RPMI7951 (cell line): ENCODE measurements around the gene PML. TPM values are rescaled to one million over a fixed set of nuclear protein-coding genes. Genes with fewer than 3 reads are reported as not detected.
"Not testable (repeated sequence)": the region's sequence is repeated elsewhere in the genome, so short reads cannot be mapped to it uniquely, and the experiment has no call there.

ENCODE experiments used
- DNase-seq: peaks from one replicate; pipeline ENCODE4 v3.0.0-alpha.2; 2012; ENCODE audit warnings: low read depth
- total RNA-seq: library from RNA; depleted of rRNA; stranded (reverse); fragments of >200 nt; shearing (Covaris generic); gene quantifications from 2 replicates; pipeline ENCODE4 v1.2.3, GENCODE V29; 2014

Gene PML
- total RNA-seq, 1 experiment from 2014 or later, result 26.1 TPM

DNA sequence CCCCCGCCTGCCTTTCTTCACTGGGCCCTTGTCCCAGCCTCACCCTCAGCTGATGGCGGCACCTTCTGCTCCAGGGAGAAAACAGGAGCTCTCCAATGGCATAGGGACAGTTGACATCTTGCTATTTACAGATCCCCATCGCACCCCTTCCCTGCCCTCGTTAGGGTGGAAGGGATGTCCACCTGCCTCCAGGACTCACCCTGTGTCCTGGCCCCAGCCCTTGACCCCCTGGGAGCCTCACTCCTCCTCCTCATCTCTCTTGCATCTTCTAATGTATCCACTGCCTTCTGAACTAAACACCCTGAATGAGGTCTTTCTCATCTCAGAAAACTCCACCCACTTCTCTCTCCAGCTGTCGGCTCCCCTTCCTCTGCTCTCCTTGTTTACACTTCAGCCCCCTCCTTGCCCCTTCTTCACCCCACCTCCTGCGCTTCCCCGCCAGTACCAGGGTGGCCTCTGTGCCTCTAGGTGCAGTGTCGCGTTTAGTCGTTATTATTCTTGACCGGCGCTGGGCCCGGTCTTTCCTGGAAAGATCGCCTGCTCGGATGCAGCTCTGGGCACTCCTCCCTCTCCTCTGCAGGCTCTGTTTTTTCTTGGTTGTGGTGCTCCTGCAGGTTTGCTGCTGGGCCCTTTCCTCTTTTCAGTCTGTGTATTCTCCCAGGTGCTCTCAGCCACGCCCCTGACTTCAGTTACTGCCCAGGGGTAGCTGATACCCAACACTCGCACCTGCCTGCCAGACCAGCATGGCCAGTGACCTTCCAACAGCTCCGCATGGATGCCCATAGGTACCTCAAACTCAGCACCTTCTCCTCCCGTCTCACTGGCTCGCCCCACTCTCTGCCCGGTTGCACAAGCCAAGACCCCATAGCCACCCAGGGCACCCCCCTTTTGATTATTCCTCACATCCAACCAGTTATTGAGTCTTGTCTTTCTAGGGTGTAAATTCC lies 42.9 kb downstream of the PML start:
- no peak for DNase-seq

DNA sequence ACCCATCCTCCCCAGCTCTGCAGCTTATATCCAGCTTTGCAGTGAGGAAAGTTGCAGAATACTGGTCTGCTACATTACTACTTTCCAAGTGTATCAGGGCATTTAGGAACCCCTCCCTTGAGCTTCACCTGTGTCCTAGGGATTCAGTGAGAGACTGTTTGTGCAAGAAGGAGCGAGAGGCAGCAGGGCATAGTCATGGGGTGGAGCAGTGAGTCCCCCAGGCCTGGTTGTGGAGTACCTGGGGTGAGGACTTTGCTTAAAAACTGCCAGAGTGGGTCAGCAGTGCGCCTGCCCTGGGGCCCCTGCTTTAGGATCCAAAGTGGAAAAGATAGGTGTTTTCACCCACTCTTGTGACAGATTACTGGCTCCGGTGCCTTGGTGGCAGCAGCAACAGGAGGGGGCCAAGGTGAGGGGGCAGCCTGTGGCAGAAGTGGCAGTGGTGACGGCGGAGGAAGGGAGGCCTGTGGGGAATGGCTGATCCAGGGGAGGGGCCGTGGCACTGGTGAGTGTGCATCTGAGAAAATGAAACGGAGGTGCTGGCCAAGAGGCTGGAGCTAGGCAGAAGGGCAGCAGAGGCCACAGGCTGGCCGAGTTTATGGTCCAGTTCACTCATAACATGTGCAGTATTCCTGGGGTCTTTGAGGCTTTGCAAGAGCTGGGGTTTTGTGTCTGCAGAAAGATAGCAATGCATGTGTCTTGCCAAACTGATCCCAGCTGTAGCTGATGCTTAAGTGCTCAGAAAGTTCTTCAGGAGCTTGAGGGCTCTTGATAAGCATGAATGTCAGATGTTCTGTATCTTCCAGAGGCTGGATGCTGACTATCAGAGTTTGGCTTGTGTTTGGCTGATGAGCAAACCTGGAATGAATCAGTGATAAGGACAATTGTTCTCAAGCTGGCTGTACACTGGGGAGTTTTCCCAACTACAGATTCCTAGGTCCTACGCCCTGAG lies 44.5 kb downstream of the PML start:
- DNase-seq, result peak; percentile 68

DNA sequence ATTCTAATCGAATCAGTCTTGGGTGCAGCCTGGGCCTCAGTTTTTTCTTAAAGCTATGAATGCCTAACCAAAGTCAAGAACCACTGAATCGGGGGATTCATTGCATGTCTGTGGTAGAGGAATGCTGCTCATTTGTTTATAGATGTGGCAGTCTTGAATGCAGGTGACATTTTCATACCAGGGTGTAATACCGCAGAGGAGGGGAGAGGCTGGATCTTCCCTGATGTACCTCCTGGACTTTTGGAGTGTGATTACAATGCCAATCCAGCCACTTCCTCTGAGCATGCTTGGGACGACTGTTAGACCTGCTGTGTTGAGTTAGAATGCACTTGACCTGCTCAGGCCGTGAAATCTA lies 45.1 kb downstream of the PML start:
- no peak for DNase-seq

DNA sequence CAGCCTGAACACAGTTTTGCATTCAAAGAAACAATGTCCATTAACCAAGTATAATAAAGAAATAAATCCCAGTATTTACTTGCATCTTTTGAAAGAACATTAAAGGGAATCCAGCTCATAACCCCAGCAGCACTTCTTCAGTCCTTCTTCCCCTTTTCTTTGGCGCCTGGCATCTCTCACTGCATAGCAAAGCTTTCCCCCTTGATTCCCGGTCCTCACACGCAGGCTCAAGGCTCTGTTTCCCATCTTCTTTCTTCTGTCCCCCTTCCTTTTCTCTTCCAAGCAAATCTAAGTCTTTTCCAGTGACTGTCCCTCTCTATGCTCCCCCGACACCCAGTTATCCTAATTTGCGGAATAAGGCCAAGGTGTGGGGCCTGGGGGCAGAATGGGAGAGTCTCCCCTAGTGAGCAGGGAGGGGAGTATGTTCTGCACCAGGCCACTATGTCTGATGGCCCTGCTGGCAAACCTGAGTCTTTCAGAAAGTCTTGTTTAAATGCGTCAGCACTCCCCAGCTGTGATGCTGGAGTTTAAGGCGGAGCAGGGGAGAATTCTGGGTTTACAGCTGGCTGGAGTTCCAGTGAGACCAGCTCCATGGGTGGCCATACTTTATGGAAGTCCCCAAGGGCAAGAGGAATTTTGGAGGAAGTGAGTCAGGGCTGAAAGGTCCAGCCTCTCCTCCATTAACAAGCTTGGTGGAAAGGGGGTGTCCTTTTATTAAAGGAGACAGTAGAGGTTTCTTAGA lies 45.8 kb downstream of the PML start:
- peak; percentile 99 for DNase-seq

DNA sequence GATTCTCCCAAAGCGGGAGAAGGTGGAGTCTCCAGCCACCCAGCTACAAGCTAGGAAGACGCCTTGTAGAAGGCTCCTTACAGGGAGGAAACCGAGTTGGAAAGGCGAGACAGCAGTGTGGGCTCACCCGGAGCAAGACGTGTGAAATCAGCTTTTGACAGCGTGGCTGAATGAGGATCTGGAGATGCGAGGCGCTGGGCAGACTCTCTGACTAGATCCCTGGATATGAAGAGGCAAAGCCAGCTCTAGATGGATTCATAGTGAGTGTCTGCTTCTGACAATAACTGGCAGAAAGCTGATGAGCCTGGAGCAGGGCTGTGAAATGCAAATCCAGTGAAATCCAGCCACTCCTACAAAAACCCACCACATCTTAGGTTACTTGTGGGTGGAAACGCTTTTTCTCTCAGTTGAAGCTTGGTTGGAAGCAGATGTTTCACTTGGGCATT lies 46.8 kb downstream of the PML start:
- peak; percentile 29 for DNase-seq

DNA sequence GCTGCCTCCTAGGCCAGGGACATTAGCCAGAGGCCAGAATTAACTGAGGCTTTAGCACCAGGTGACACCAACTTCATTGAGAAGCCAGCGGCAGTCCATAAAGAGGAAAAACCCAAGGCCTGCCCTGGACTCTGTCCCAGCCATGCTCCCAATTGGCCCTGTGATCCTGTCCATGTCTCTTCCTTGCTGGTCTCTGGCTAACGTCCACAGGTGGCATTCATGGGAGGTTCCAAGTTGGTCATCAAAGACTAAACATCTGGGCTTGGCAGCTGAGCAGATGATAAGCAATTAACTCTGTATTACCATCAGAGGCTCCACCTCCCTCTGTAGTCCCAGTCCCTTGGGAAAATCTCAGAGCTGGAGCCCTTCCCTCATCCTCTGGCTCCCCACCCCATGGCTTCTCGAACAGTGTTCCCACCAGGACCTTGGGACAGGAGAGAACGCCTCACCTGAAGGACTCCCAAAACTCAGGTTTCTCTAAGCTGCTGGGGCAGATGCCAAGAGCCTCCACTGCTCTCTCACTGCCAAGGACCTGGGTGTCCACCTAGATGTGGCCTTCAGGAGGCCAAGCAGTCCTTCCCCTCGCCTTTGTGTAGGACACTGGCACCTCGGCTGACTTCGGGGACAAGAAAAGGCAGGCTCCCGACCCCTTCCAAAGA lies 47.4 kb downstream of the PML start:
- peak; percentile 34 for DNase-seq

DNA sequence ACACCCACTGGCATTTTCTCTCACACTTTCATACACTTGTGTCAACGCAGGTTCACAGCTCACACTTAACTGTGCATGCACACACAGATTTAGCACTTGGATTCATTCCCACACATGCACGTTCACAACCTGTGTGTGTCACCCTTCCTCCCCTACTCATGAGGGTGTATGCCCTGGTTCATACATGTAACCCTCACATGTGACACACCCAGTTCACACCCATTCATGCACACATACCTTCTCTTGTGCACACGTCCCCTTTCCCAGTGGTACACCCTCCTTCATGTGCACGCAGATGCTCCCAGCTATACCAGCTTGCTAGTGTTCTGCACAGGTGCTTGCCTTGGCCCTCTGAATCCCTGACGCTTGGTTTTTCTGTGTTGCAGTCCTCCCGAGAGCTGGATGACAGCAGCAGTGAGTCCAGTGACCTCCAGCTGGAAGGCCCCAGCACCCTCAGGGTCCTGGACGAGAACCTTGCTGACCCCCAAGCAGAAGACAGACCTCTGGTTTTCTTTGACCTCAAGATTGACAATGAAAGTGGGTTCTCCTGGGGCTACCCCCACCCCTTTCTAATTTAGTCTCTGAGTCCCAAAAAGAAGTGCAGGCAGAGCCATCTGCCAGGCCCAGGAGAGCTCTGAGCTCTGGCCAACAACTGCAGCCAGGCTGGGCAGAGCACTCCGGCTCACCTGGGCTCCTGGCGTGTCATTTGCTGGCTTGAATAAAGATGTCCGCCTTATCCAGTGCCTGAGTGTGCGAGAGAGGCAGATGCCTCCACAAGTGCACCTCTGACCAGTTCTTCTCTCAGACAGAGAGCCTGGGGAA lies 48.3 kb downstream of the PML start:
- no peak for DNase-seq

DNA sequence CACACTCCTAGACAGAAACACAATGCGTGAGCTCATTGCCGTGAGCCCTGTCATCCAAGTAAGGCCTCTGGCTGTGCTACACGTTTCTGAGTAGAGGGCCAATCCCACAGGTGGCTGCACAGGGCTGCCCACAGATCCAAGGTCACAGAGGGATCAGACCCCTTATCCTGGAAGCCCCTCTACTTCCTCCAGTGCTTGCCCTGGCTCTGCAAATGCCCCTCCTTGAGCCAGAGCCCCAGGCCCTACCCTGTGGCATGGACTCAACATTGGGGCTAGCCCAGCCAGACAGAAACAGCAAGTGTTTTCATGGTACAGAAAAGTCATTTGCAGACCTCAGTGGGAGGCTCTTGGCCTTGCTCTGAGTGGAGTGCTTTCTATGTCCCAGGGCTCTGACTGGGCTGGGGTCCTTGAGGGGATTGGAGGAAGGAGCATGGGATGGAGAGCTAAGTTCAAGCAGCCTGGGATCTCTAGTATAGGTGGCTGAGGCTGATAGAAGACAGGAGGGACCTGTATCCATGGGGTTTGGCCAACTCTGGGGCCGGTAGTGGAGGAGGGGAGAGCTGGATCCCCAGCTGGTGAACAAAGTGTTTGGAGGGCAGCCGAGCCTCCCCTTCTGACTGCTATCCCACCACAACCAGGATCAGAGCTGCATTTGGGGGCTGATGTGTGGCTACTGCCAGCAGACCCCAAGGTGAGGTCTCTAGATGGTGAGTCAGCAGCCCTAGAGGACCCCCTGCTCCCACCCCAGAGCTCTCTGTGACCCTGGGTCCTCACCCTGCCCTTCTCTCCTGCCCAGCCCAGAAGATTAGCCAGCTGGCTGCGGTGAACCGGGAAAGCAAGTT lies 49.1 kb downstream of the PML start:
- DNase-seq, result no peak

DNA sequence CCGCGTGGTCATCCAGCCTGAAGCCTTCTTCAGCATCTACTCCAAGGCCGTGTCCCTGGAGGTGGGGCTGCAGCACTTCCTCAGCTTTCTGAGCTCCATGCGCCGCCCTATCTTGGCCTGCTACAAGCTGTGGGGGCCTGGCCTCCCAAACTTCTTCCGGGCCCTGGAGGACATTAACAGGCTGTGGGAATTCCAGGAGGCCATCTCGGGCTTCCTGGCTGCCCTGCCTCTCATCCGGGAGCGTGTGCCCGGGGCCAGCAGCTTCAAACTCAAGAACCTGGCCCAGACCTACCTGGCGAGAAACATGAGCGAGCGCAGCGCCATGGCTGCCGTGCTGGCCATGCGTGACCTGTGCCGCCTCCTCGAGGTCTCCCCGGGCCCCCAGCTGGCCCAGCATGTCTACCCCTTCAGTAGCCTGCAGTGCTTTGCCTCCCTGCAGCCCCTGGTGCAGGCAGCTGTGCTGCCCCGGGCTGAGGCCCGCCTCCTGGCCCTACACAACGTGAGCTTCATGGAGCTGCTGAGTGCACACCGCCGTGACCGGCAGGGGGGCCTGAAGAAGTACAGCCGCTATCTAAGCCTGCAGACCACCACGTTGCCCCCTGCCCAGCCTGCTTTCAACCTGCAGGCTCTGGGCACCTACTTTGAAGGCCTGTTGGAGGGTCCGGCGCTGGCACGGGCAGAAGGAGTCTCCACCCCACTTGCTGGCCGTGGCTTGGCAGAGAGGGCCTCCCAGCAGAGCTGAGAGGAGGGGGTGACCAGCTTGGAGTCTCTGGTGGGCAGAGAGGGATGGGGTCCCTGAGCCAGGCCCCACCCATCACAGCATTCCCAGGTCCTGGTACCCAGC lies 50.0 kb downstream of the PML start:
- DNase-seq, result no peak

DNA sequence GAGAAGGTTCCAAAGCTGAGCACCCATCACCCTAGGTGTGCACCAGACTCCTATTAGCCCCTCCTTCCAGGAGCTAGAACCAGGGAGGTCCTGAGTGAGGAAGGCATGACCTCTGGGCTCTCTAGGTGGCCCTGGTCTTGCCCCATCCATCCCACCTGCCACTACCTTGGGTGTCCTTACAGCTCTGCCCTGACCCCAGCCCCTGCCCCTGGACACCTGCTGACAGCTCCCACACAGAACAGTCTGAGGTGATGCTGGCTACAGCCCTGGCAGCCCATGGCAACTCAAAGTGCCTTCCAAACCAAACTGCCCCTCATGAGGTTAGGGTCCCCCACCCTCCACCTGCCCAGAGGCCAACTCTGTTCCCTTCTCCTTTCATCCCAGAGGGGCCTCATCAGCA lies 50.7 kb downstream of the PML start:
- no peak for DNase-seq

DNA sequence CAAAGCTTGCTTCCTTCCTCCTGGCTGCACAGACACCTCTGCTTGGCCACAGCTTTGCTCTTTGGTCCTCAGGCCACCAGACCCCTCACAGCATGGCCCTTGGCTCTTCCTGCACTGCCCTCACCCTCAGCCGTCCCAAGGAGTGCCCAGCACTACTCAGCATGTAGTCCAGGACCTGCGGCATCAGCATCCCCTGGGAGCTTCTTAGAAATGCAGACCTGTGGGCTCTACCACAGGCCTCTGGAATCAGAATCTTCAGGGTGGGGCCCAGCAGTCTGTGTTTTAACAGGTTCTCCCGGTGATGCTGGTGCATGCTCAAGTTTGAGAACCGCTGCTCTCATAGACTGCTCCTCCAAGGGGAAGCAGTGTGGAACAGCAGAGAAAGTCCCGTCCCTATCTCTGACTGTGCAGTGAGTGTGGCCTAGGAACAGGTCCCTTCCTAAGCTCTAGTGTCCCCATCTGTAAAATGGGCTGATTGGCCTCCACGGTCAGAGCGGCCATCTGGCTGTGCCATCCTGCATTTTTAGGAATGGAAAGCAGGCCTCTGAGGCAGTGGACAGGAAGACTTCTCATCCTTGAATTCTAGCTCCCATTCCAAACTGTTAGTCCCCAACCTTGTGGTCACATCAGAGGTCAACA lies 51.2 kb downstream of the PML start:
- DNase-seq, result no peak

DNA sequence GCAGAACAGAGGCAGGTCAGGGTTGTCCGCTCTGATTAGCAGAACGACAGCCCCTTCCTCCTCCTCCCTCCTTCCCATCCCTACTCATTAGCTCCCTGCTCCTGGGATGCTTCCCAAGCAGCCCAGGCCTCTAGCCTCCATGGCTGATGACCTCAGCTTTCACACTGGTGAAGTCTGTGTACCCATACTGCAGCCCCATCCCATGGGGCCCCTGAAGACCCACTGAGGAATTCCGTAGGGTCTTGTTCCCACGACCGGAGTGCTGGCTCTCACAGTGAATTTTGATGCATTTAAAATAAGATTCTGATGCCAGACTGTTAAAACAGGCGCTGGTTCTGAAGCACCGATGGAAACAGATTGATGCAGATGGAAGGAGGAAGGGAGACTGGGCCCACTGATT lies 51.8 kb downstream of the PML start:
- DNase-seq, result no peak

DNA sequence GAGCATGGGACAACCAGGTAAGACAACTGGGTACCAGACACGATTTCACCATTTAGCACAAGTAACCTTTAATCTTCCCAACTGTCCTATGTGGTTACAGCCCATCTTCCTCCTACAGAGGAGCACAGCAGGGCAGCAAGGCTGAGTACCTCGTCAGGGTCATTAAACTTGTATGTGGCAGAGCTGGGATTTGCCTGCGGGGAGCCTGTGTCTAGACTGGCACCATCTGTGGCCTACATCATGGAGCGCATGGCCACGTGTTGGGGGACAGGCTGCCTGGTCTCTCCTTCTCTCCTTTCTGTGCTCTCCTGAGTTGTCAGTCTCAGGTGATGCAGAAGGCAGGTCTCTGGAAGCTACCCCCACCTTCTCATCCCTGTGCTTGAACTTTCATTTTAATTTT lies 55.6 kb downstream of the PML start:
- peak; percentile 49 for DNase-seq

DNA sequence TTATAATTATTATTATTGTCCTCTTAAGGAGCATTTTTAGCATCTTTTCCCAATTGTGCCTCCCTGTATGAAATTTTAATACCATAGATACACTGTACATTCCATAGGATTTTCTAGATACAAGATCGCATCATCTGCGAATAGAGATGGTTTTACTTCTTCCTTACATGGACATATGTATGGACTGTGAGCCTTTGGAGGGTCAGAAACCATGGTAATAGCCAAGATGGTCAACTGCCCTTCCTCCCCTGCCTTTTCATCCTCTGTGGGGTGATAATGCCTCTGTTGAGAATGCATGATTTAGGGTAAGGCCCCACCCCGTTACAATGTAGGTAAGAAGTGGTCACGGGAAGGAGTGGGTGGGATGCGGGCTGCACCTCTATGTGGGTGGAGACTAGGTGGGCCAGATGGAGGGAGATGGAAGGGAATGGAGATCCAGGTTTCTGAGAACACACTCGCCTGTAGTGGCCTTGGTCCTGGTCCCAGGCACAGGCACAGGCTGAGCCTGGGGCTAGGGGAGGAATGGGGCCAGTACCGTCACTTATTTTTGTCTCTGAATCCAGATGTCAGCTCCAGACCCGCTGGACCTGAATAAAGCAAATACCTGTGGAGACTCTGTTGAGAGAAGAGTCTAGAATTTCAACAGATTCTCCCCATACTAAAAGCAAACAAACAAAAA lies 56.2 kb downstream of the PML start:
- DNase-seq, result peak; percentile 54

DNA sequence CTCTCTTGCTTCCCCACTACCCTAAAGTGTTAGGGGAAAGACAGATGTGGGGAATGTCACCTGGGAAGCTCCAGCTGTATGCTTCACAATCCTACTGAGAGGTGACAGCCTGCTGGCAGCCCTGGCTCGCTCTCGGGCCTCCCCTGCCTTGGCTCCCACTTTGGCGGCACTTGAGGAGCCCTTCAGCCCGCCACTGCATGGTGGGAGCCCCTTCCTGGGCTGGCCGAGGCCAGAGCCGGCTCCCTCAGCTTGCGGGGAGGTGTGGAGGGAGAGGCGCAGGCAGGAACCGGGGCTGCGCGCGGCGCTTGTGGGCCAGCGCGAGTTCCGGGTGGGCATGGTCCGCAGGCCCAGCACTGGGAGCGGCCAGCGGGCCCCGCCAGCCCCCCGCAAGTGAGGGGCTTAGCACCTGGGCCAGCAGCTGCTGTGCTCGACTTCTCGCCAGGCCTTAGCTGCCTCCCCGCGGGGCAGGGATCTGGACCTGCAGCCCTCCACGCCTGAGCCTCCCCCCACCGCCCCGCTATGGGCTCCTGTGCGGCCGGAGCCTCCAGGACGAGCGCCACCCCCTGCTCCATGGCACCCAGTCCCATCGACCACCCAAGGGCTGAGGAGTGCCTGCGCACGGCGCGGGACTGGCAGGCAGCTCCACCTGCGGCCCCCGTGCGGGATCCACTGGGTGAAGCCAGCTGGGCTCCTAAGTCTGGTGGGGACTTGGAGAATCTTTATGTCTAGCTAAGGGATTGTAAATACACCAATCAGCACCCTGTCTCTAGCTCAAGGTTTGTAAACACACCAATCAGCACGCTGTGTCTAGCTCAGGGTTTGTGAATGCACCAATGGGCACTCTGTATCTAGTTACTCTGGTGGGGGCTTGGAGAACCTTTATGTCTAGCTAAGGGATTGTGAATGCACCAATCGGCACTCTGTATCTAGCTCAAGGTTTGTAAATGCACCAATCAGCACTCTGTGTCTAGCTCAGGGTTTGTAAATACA lies 58.0 kb downstream of the PML start:
- not testable (repeated sequence) for DNase-seq

DNA sequence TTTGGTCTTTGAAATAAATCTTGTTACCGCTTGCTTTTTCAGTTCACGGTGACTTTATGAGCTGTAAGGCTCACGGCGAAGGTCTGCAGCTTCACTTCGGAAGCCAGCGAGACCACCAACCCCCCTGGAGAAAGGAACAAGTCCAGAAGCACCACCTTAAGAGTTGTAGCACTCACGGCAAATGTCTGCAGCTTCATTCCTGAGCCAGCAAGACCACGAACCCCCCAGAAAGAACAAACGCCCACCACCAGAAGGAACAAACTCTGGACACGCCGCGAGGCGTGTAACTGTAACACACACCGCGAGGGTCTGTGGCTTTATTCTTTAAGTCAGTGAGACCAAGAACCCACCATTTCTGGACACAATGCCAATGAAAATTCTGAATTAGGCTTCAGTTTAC lies 59.0 kb downstream of the PML start:
- no peak for DNase-seq
